Central memory CD8-positive, alpha-beta T cell (primary cell): ENCODE measurements around the gene ADAM10.
"Not testable (repeated sequence)": the region's sequence is repeated elsewhere in the genome, so short reads cannot be mapped to it uniquely, and the experiment has no call there.

Experiments used
- ATAC-seq: fragments of 150-1000 bp; cut with Tn5 transposase; replicated peaks from 2 replicates; pipeline ENCODE4 v1.10.0; 2022; ENCODE audit warnings: mild to moderate bottlenecking, moderate FRiP score, moderate number of reproducible peaks; ENCODE audit not compliant: poor library complexity, severe bottlenecking; ENCODE audit errors: extremely low read depth
- DNase-seq, 2 donors: peaks; one replicate each; pipeline ENCODE4 v3.0.0; 2021; ENCODE audit warnings: low spot score in 2 of 2
- H3K27ac Mint-ChIP-seq: one replicate; pipeline ENCODE4 v1.8.0; 2022; ENCODE audit warnings: low read depth, mild to moderate bottlenecking, moderate library complexity, mixed read lengths
- H3K27me3 Mint-ChIP-seq: one replicate; pipeline ENCODE4 v1.8.0; 2022; ENCODE audit warnings: mixed read lengths
- H3K36me3 Mint-ChIP-seq: one replicate; pipeline ENCODE4 v1.8.0; 2022; ENCODE audit warnings: mild to moderate bottlenecking, moderate library complexity, mixed read lengths; ENCODE audit not compliant: insufficient read depth
- H3K4me1 Mint-ChIP-seq: one replicate; pipeline ENCODE4 v1.8.0; 2022; ENCODE audit warnings: mixed read lengths
- H3K4me3 Mint-ChIP-seq: one replicate; pipeline ENCODE4 v1.8.0; 2022; ENCODE audit warnings: mild to moderate bottlenecking, moderate library complexity, mixed read lengths
- H3K9me3 Mint-ChIP-seq: one replicate; pipeline ENCODE4 v1.8.0; 2022; ENCODE audit warnings: mixed read lengths

The ADAM10 gene

GRCh38 chr15:58606577-58607080 is 142.9 kb downstream of the ADAM10 start:
- H3K4me1 Mint-ChIP-seq, result peaks cover 22% of the 10 kb centered on the region
- ATAC-seq, result no peak
- no peak overlapping the region for H3K27ac Mint-ChIP-seq

GRCh38 chr15:58605931-58606530 is 143.5 kb downstream of the ADAM10 start:
- no peaks in the 10 kb centered on the region for H3K9me3 Mint-ChIP-seq
- DNase-seq, result no peak
- ATAC-seq, result no peak
- H3K4me1 Mint-ChIP-seq, result peaks cover 20% of the 10 kb centered on the region
- H3K27me3 Mint-ChIP-seq, result no peaks in the 10 kb centered on the region
- peaks cover 23% of the 10 kb centered on the region for H3K36me3 Mint-ChIP-seq
- H3K4me3 Mint-ChIP-seq, result no peak overlapping the region
- no peak overlapping the region for H3K27ac Mint-ChIP-seq

More at GRCh38 chr15:58606577-58607080, 142.9 kb downstream of the ADAM10 start:
- no peak overlapping the region for H3K4me3 Mint-ChIP-seq
- H3K36me3 Mint-ChIP-seq, result peaks cover 20% of the 10 kb centered on the region
- DNase-seq, result no peak
- H3K9me3 Mint-ChIP-seq, result no peaks in the 10 kb centered on the region
- H3K27me3 Mint-ChIP-seq, result no peaks in the 10 kb centered on the region

GRCh38 chr15:58604455-58604923 is 145.0 kb downstream of the ADAM10 start:
- no peak for ATAC-seq
- no peak overlapping the region for H3K27ac Mint-ChIP-seq
- peaks cover 17% of the 10 kb centered on the region for H3K4me1 Mint-ChIP-seq
- no peak for DNase-seq
- H3K4me3 Mint-ChIP-seq, result no peak overlapping the region
- no peaks in the 10 kb centered on the region for H3K9me3 Mint-ChIP-seq
- no peaks in the 10 kb centered on the region for H3K27me3 Mint-ChIP-seq
- peaks cover 15% of the 10 kb centered on the region for H3K36me3 Mint-ChIP-seq

- not testable (repeated sequence) for DNase-seq, H3K9me3 Mint-ChIP-seq, H3K27me3 Mint-ChIP-seq, H3K27ac Mint-ChIP-seq, H3K4me3 Mint-ChIP-seq, ATAC-seq
- Mint-ChIP-seq H3K4me1 (peaks cover 17% of the 10 kb centered on the region), H3K36me3 (peaks cover 16% of the 10 kb centered on the region)
These were observed 145.6 kb downstream of the ADAM10 start for GRCh38 chr15:58603927-58604326.

GRCh38 chr15:58602823-58603222 is 146.7 kb downstream of the ADAM10 start:
- Mint-ChIP-seq H3K4me3 (no peak overlapping the region), H3K27me3 (no peaks in the 10 kb centered on the region), H3K9me3 (no peaks in the 10 kb centered on the region), H3K4me1 (peaks cover 15% of the 10 kb centered on the region), H3K36me3 (peaks cover 15% of the 10 kb centered on the region), H3K27ac (no peak overlapping the region)
- ATAC-seq (no peak), DNase-seq (no peak)

- DNase-seq, result no peak
- Mint-ChIP-seq H3K27ac (peak overlapping the region; percentile 68), H3K9me3 (no peaks in the 10 kb centered on the region), H3K27me3 (no peaks in the 10 kb centered on the region), H3K36me3 (peaks cover 28% of the 10 kb centered on the region), H3K4me3 (no peak overlapping the region), H3K4me1 (peaks cover 10% of the 10 kb centered on the region)
- ATAC-seq, result no peak
These were observed 150.7 kb downstream of the ADAM10 start for GRCh38 chr15:58598829-58599210.

- ATAC-seq (peak; percentile 70), DNase-seq (no peak)
- Mint-ChIP-seq H3K9me3 (no peaks in the 10 kb centered on the region), H3K36me3 (peaks cover 33% of the 10 kb centered on the region), H3K4me3 (no peak overlapping the region), H3K27ac (peak overlapping the region; percentile 68), H3K27me3 (no peaks in the 10 kb centered on the region), H3K4me1 (peaks cover 10% of the 10 kb centered on the region)
These were observed 151.3 kb downstream of the ADAM10 start for GRCh38 chr15:58597943-58598828.

- peaks cover 33% of the 10 kb centered on the region for H3K36me3 Mint-ChIP-seq
- ATAC-seq, result no peak
- no peak overlapping the region for H3K4me3 Mint-ChIP-seq
- H3K27me3 Mint-ChIP-seq, result no peaks in the 10 kb centered on the region
- H3K9me3 Mint-ChIP-seq, result no peaks in the 10 kb centered on the region
- no peak overlapping the region for H3K27ac Mint-ChIP-seq
- no peak for DNase-seq
- H3K4me1 Mint-ChIP-seq, result peaks cover 14% of the 10 kb centered on the region
These were observed 153.8 kb downstream of the ADAM10 start for GRCh38 chr15:58595516-58596263.

- H3K4me1 Mint-ChIP-seq, result peaks cover 14% of the 10 kb centered on the region
- no peak overlapping the region for H3K27ac Mint-ChIP-seq
- H3K36me3 Mint-ChIP-seq, result peaks cover 33% of the 10 kb centered on the region
- H3K4me3 Mint-ChIP-seq, result no peak overlapping the region
- no peaks in the 10 kb centered on the region for H3K9me3 Mint-ChIP-seq
- no peaks in the 10 kb centered on the region for H3K27me3 Mint-ChIP-seq
- no peak for ATAC-seq
- DNase-seq, result no peak
These were observed 154.6 kb downstream of the ADAM10 start for GRCh38 chr15:58594898-58595297.

- Mint-ChIP-seq H3K4me3 (no peak overlapping the region), H3K9me3 (no peaks in the 10 kb centered on the region), H3K4me1 (peaks cover 19% of the 10 kb centered on the region), H3K27ac (peak overlapping the region; percentile 38), H3K27me3 (no peaks in the 10 kb centered on the region), H3K36me3 (peaks cover 29% of the 10 kb centered on the region)
- DNase-seq (no peak), ATAC-seq (no peak)
These were observed 155.6 kb downstream of the ADAM10 start for GRCh38 chr15:58593870-58594269.

GRCh38 chr15:58590926-58591325 is 158.6 kb downstream of the ADAM10 start:
- Mint-ChIP-seq H3K4me3 (no peak overlapping the region), H3K27ac (peak overlapping the region; percentile 23), H3K36me3 (peaks cover 16% of the 10 kb centered on the region), H3K9me3 (no peaks in the 10 kb centered on the region), H3K4me1 (peaks cover 14% of the 10 kb centered on the region), H3K27me3 (no peaks in the 10 kb centered on the region)
- ATAC-seq (no peak), DNase-seq (no peak)

GRCh38 chr15:58590236-58590635 is 159.3 kb downstream of the ADAM10 start:
- Mint-ChIP-seq H3K36me3 (peaks cover 12% of the 10 kb centered on the region), H3K9me3 (no peaks in the 10 kb centered on the region), H3K27ac (no peak overlapping the region), H3K4me3 (no peak overlapping the region), H3K27me3 (no peaks in the 10 kb centered on the region), H3K4me1 (peaks cover 18% of the 10 kb centered on the region)
- no peak for ATAC-seq
- DNase-seq, result no peak
